ENCODE data around the gene DRICH1.
"Not testable (repeated sequence)": the region's sequence is repeated elsewhere in the genome, so short reads cannot be mapped to it uniquely, and the experiment has no call there.

The DRICH1 gene

DNA sequence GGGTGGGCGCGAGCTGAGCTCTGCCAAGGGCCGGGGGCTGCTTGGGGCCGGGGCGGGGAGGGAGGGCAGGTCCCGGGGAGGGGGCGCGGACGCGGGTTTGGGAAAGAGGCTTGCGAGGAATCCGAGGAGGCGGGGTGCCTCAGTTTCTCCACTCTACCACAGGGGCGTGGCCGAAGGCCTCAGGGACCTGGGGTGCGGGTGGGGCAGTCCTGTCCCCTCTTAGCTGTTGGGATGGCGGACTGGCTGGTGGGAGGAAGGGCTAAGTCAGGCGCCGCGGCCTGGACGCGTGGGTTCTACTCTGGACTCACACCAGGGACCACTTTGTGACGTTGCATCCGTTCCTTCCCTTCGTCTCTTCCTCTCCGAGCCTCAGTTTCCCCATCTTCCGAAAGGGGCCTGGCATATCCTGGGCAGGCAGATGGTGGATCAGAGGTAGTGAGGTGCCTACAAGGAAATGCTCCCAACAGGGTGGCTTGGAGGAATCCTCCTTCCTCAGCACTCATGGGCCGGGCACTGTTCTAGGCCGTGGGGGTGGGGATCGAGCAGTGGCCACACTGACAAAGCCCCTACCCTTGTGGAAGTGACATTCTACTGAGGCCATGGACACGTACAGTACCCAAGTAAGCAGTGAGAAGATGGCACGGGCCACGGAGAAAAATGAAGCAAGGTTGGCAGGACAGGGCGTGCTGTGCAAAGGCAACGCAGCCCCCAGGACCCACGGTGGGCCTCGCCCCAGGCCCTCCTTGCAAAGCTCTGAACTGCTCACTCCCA lies 65.2 kb downstream of the DRICH1 start:
- peaks cover 6% of the 10 kb centered on the region; the same call in 1 of the 2 replicates for H3K4me1 ChIP-seq (ENCODE audit: control insufficient read depth, insufficient read depth, low read length)
- DNase-seq (ENCODE audit: low read depth, low spot score): no peak
- no peak overlapping the region for H3K27ac ChIP-seq (ENCODE audit: low read length)
- no CpG with 5 or more reads among the region's 37 CpGs for WGBS (ENCODE audit: insufficient coverage, insufficient read length)
- no peaks in the 10 kb centered on the region for H3K9me3 ChIP-seq (ENCODE audit: control insufficient read depth, insufficient read depth, low read length)
- no peaks in the 10 kb centered on the region for H3K36me3 ChIP-seq (ENCODE audit: control insufficient read depth, insufficient read depth, low read length)
- peaks cover 5% of the 10 kb centered on the region; the same call in 1 of the 2 replicates for H3K27me3 ChIP-seq (ENCODE audit: control insufficient read depth, insufficient read depth, low read length)
- H3K4me3 ChIP-seq (ENCODE audit: low read length): peak overlapping the region; percentile 31; the same call in 1 of the 2 replicates

DNA sequence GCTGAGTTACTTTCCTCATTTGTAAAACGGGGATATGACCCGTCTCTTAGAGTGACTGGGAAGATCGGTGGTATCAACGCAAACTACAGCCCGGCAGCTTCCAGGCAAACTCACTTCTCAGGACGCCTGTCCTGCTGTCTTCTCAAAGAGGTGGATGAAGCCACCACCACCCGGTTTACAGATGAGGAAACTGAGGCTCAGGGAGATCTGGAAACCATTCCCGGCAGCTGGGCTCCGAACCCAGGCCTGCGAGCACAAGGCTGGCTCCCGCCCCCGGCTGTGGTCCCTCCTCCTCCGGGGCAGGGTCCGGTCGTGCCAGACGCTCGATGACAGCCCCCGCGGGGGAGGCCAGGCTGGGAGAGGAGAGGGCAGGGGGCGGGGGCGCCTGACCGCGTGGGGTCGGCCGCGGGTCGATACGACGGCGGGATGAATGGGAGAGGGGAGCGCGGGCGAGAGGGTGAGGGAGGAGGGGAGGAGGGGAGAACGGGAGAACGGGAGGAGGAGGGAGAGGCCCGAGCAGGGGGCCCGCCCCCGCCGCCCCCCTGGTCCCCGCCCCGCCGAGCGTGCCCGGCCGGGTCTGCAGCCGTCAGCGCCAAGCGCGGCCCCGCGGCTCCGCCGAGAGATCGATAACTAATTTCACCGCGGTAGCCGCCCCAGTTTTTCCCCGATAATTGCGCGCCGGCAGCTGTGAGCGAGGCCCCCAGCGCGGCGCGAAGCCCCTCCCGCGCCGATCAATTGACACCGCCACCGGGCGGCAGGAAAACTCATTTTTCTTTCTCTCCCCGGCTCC lies 66.0 kb downstream of the DRICH1 start:
- Histone ChIP-seq H3K27ac (ENCODE audit: low read length) (no peak overlapping the region), H3K4me3 (ENCODE audit: low read length) (peak overlapping the region; percentile 31; the same call in 1 of the 2 replicates), H3K9me3 (ENCODE audit: control insufficient read depth, insufficient read depth, low read length) (no peaks in the 10 kb centered on the region), H3K36me3 (ENCODE audit: control insufficient read depth, insufficient read depth, low read length) (no peaks in the 10 kb centered on the region), H3K27me3 (ENCODE audit: control insufficient read depth, insufficient read depth, low read length) (peaks cover 5% of the 10 kb centered on the region; the same call in 1 of the 2 replicates), H3K4me1 (ENCODE audit: control insufficient read depth, insufficient read depth, low read length) (peaks cover 6% of the 10 kb centered on the region; the same call in 1 of the 2 replicates)
- DNase-seq (ENCODE audit: low read depth, low spot score): no peak
- no CpG with 5 or more reads among the region's 73 CpGs for WGBS (ENCODE audit: insufficient coverage, insufficient read length)

- WGBS (ENCODE audit: insufficient coverage, insufficient read length): no CpG with 5 or more reads among the region's 11 CpGs
- Histone ChIP-seq H3K27me3 (ENCODE audit: control insufficient read depth, insufficient read depth, low read length) (peaks cover 5% of the 10 kb centered on the region; the same call in 1 of the 2 replicates), H3K27ac (ENCODE audit: low read length) (no peak overlapping the region), H3K9me3 (ENCODE audit: control insufficient read depth, insufficient read depth, low read length) (no peaks in the 10 kb centered on the region), H3K36me3 (ENCODE audit: control insufficient read depth, insufficient read depth, low read length) (no peaks in the 10 kb centered on the region), H3K4me1 (ENCODE audit: control insufficient read depth, insufficient read depth, low read length) (peaks cover 6% of the 10 kb centered on the region; the same call in 1 of the 2 replicates), H3K4me3 (ENCODE audit: low read length) (no peak overlapping the region; the same call in 1 of the 2 replicates)
- no peak for DNase-seq (ENCODE audit: low read depth, low spot score)
Measured at GRCh38 chr22:23565305-23565914, 66.7 kb downstream of the DRICH1 start.

- no peak for DNase-seq (ENCODE audit: low read depth, low spot score)
- no peak overlapping the region for H3K27ac ChIP-seq (ENCODE audit: low read length)
- H3K4me3 ChIP-seq (ENCODE audit: low read length): no peak overlapping the region
- no CpG with 5 or more reads among the region's 7 CpGs for WGBS (ENCODE audit: insufficient coverage, insufficient read length)
- no peaks in the 10 kb centered on the region for H3K9me3 ChIP-seq (ENCODE audit: control insufficient read depth, insufficient read depth, low read length)
- H3K4me1 ChIP-seq (ENCODE audit: control insufficient read depth, insufficient read depth, low read length): peaks cover 6% of the 10 kb centered on the region; the same call in 1 of the 2 replicates
- no peaks in the 10 kb centered on the region for H3K36me3 ChIP-seq (ENCODE audit: control insufficient read depth, insufficient read depth, low read length)
- H3K27me3 ChIP-seq (ENCODE audit: control insufficient read depth, insufficient read depth, low read length): peaks cover 5% of the 10 kb centered on the region; the same call in 1 of the 2 replicates
Measured at GRCh38 chr22:23564276-23564675, 67.8 kb downstream of the DRICH1 start.

GRCh38 chr22:23563111-23563510 lies 69.0 kb downstream of the DRICH1 start:
- WGBS (ENCODE audit: insufficient coverage, insufficient read length): no CpG with 5 or more reads among the region's 9 CpGs
- Histone ChIP-seq H3K27ac (ENCODE audit: low read length) (no peak overlapping the region), H3K9me3 (ENCODE audit: control insufficient read depth, insufficient read depth, low read length) (no peaks in the 10 kb centered on the region), H3K36me3 (ENCODE audit: control insufficient read depth, insufficient read depth, low read length) (no peaks in the 10 kb centered on the region), H3K4me3 (ENCODE audit: low read length) (no peak overlapping the region), H3K4me1 (ENCODE audit: control insufficient read depth, insufficient read depth, low read length) (peaks cover 6% of the 10 kb centered on the region; the same call in 1 of the 2 replicates), H3K27me3 (ENCODE audit: control insufficient read depth, insufficient read depth, low read length) (peaks cover 5% of the 10 kb centered on the region; the same call in 1 of the 2 replicates)
- DNase-seq (ENCODE audit: low read depth, low spot score): no peak

- Histone ChIP-seq H3K9me3 (ENCODE audit: control insufficient read depth, insufficient read depth, low read length) (no peaks in the 10 kb centered on the region), H3K36me3 (ENCODE audit: control insufficient read depth, insufficient read depth, low read length) (no peaks in the 10 kb centered on the region), H3K4me1 (ENCODE audit: control insufficient read depth, insufficient read depth, low read length) (peaks cover 5% of the 10 kb centered on the region; the same call in 1 of the 2 replicates), H3K4me3 (ENCODE audit: low read length) (no peak overlapping the region), H3K27me3 (ENCODE audit: control insufficient read depth, insufficient read depth, low read length) (peaks cover 5% of the 10 kb centered on the region; the same call in 1 of the 2 replicates), H3K27ac (ENCODE audit: low read length) (no peak overlapping the region)
- no peak for DNase-seq (ENCODE audit: low read depth, low spot score)
- no CpG with 5 or more reads among the region's 4 CpGs for WGBS (ENCODE audit: insufficient coverage, insufficient read length)
Measured at GRCh38 chr22:23562186-23562585, 69.9 kb downstream of the DRICH1 start.

DNA sequence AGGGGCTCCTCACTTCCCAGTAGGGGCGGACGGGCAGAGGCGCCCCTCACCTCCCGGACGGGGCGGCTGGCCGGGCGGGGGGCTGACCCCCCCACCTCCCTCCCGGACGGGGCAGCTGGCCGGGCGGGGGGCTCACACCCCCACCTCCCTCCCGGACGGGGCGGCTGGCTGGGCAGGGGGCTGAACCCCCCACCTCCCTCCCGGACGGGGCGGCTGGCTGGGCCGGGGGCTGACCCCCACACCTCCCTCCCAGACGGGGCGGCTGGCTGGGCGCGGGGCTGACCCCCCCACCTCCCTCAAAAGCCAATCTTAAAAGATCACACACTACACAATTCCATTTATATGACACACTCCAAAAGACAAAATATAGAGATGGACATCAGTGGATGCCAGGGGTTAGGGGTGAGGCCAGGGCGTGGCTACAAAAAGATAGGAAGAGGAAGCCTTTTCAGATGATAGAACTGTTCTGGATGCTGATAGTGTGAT lies 71.1 kb downstream of the DRICH1 start:
- H3K9me3 ChIP-seq (ENCODE audit: control insufficient read depth, insufficient read depth, low read length); H3K27me3 ChIP-seq (ENCODE audit: control insufficient read depth, insufficient read depth, low read length); H3K4me1 ChIP-seq (ENCODE audit: control insufficient read depth, insufficient read depth, low read length); H3K4me3 ChIP-seq (ENCODE audit: low read length); H3K36me3 ChIP-seq (ENCODE audit: control insufficient read depth, insufficient read depth, low read length); DNase-seq (ENCODE audit: low read depth, low spot score); H3K27ac ChIP-seq (ENCODE audit: low read length): not testable (repeated sequence)
- WGBS (ENCODE audit: insufficient coverage, insufficient read length): no CpG with 5 or more reads among the region's 24 CpGs

GRCh38 chr22:23560215-23560614 lies 71.9 kb downstream of the DRICH1 start:
- WGBS (ENCODE audit: insufficient coverage, insufficient read length): no CpG with 5 or more reads among the region's 1 CpG
- not testable (repeated sequence) for H3K36me3 ChIP-seq (ENCODE audit: control insufficient read depth, insufficient read depth, low read length); H3K4me3 ChIP-seq (ENCODE audit: low read length)

More at GRCh38 chr22:23560215-23560614, 71.9 kb downstream of the DRICH1 start:
- not testable (repeated sequence) for DNase-seq (ENCODE audit: low read depth, low spot score); H3K27ac ChIP-seq (ENCODE audit: low read length); H3K9me3 ChIP-seq (ENCODE audit: control insufficient read depth, insufficient read depth, low read length); H3K27me3 ChIP-seq (ENCODE audit: control insufficient read depth, insufficient read depth, low read length); H3K4me1 ChIP-seq (ENCODE audit: control insufficient read depth, insufficient read depth, low read length)

Data from iPS DF 6.9 (cell line).